ENCODE results near the gene RBM28. TPM values are rescaled to one million over a fixed set of nuclear protein-coding genes. Genes with fewer than 3 reads are reported as not detected.
A peak's percentile ranks its signal among the peaks of the same experiment; 100 is the strongest.

Gene RBM28
- total and polyA plus RNA-seq, 2 of the 8 experiments (the other 6 are each of a cell fraction or from before 2014, with no cell fraction given) = 12.8 to 65.3 TPM

DNA sequence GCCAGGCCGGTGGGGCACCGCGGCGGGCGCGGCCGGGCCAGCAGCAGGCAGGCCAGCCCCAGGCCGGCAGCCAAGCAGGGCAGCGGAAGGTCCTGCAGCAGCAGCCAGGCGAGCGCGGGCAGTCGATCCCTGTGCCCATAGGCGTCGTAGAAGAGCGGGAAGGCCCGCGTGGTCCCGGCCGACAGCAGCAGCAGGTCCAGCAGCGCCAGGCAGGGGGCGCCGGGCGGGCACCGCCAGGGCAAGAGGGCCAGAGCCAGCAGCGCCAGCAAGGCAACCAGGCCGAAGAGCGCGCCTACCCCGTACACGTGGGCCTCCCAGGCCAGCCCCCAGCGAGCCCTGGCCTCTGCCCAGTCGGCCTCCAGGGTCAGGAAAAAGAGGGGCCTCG is 8.4 kb upstream of the RBM28 start (continued):
- 0 out of 2 replicates have a peak, but pooled peaks have one; percentile 11 for TF ChIP-seq TEAD4 (IDR thresholded peaks at IDR 0.05; ENCODE audit: low read depth, low read length)
- no peak for TF ChIP-seq KDM1A (IDR thresholded peaks at IDR 0.05; ENCODE audit: borderline replicate concordance, low read length)
- no peak for TF ChIP-seq RBBP5 (IDR thresholded peaks at IDR 0.05; ENCODE audit: borderline replicate concordance, low read depth, low read length)
- peak; percentile 62; the same call in 1 of the 2 replicates for TF ChIP-seq CREB1 (IDR thresholded peaks at IDR 0.05)
- TF ChIP-seq, protein P1, sequence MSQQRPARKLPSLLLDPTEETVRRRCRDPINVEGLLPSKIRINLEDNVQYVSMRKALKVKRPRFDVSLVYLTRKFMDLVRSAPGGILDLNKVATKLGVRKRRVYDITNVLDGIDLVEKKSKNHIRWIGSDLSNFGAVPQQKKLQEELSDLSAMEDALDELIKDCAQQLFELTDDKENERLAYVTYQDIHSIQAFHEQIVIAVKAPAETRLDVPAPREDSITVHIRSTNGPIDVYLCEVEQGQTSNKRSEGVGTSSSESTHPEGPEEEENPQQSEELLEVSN (IDR thresholded peaks at IDR 0.05) = peak; percentile 100
- TF ChIP-seq HDAC2 (IDR thresholded peaks at IDR 0.05; ENCODE audit: borderline replicate concordance in 1 of 2, low read depth in 2 of 2, low read length in 2 of 2) = peak in 1 of 2 experiments; percentile 95; a peak in 1 of 4 replicates
- no peak for TF ChIP-seq FOSL1 (IDR thresholded peaks at IDR 0.05; ENCODE audit: insufficient read depth, low read depth, low read length)
- no peak for TF ChIP-seq TBP (IDR thresholded peaks at IDR 0.05; ENCODE audit: low read depth, low read length)
- TF ChIP-seq CHD2 (IDR thresholded peaks at IDR 0.05; ENCODE audit: low read length) = no peak
- no peak for TF ChIP-seq NANOG (IDR thresholded peaks at IDR 0.05; ENCODE audit: insufficient read depth, low read depth, low read length, poor library complexity, severe bottlenecking)
- no peak for TF ChIP-seq PHF8 (conservative IDR thresholded peaks at IDR 0.05; ENCODE audit: low read depth, low read length)
- TF ChIP-seq POLR2AphosphoS5 (IDR thresholded peaks at IDR 0.05; ENCODE audit: low read depth, low read length) = no peak
- TF ChIP-seq CTCF (IDR thresholded peaks at IDR 0.05; ENCODE audit: control extremely low read depth in 1 of 3, insufficient read depth in 1 of 3, low read depth in 1 of 3, low read length in 3 of 3) = peak; percentile 88 to 97 (median 90)
- TF ChIP-seq JUND (IDR thresholded peaks at IDR 0.05; ENCODE audit: low read length) = no peak
- no peak for TF ChIP-seq ZNF274 (IDR thresholded peaks at IDR 0.05; ENCODE audit: borderline replicate concordance, extremely low read depth, low read length)
- TF ChIP-seq, protein P2, sequence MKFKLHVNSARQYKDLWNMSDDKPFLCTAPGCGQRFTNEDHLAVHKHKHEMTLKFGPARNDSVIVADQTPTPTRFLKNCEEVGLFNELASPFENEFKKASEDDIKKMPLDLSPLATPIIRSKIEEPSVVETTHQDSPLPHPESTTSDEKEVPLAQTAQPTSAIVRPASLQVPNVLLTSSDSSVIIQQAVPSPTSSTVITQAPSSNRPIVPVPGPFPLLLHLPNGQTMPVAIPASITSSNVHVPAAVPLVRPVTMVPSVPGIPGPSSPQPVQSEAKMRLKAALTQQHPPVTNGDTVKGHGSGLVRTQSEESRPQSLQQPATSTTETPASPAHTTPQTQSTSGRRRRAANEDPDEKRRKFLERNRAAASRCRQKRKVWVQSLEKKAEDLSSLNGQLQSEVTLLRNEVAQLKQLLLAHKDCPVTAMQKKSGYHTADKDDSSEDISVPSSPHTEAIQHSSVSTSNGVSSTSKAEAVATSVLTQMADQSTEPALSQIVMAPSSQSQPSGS (IDR thresholded peaks at IDR 0.05; ENCODE audit: low read length) = no peak
- TF ChIP-seq EZH2 (IDR thresholded peaks at IDR 0.05; ENCODE audit: low read depth, low read length, severe bottlenecking) = no peak
- no peak; the same call in 1 of the 2 replicates for TF ChIP-seq SRF (IDR thresholded peaks at IDR 0.05; ENCODE audit: low read depth, low read length)
- TF ChIP-seq, protein P3, sequence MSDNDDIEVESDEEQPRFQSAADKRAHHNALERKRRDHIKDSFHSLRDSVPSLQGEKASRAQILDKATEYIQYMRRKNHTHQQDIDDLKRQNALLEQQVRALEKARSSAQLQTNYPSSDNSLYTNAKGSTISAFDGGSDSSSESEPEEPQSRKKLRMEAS (IDR thresholded peaks at IDR 0.05) = peak; percentile 100
- 0 out of 2 replicates have a peak, but pooled peaks have one; percentile 32 for TF ChIP-seq YY1 (IDR thresholded peaks at IDR 0.05; ENCODE audit: low read depth, low read length)
